GM21717 (cell line): Measurements from ENCODE around the gene TUBG2.
A peak's percentile ranks its signal among the peaks of the same experiment; 100 is the strongest.

ENCODE experiments used
- ATAC-seq: cut with Tn5 transposase; IDR thresholded peaks from one replicate; pipeline ENCODE4 v1.9.1; 2021; ENCODE audit warnings: mild to moderate bottlenecking, moderate library complexity; ENCODE audit not compliant: unreplicated experiment

Gene TUBG2

GRCh38 chr17:42695500-42695899 is 36.4 kb downstream of the TUBG2 start:
- no peak for ATAC-seq

GRCh38 chr17:42697108-42697811 is 38.2 kb downstream of the TUBG2 start:
- no peak for ATAC-seq

GRCh38 chr17:42698736-42699414 is 39.8 kb downstream of the TUBG2 start:
- ATAC-seq = no peak

DNA sequence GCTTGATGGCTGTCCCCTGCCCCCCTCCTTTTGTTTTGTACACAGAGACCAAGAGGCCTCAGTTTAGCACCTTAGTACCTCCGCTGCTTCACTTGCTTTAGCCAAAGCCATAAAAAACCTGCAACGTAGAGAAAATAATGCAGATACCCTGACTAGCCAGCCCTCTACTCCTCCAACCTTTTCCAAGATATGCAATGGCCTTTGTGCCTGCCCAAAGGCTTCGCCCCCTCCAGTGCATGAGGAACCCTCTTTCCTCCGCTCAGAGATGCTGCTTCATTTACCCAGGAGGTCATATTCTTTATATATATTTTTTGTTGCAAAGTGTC is 40.3 kb downstream of the TUBG2 start:
- ATAC-seq = no peak

DNA sequence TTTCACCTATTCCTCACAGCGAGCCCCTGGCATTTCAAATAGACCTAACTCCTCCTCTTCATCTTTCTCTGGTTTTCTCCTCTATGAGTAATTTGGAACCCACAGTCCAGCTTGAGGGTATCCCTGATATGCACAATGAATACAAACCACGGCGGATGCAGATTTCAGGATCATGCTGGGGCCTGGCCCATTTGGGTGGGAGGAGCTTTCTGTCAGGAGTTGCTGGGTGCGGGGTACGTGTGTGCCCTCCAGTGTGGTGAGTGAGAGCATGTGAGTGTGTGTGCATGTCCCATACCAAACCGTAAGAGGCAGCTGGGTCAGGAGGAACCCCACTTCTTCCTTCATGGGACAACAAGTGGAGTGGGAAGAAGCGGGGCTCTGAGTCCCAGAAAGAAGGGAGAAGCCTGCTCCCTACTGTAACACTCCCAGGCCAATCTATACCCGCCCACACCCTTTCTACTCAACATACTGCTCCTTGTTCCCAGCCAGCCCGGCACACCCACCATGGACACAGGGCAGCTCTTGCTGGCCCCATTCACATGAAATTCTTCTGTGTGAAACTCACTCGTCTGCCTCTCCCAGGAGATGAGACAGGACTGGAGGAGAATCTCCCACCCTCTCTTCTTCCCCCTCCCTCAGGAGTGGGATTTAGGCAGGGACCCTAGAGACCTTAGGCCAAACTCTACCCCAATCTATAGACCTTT is 41.7 kb downstream of the TUBG2 start:
- no peak for ATAC-seq

DNA sequence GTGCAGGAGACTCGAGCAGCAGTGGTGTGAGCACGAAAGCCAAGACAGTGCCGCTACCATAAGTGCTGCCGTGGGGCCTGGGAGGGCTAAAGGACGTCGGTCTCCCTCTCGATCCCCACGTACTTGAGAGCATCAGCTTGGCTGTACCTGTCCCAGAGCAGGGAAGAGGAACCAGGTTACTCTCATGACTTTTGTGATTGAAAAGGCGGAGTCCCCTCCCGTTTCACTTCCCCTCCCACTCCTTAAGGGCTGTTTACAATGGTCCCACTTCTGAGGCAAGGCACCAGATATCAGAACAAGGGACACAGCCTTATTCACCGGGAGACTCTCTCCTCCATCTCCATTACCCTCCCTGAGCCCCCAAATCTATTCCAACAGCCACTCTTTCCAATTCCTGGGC is 43.4 kb downstream of the TUBG2 start:
- no peak for ATAC-seq

DNA sequence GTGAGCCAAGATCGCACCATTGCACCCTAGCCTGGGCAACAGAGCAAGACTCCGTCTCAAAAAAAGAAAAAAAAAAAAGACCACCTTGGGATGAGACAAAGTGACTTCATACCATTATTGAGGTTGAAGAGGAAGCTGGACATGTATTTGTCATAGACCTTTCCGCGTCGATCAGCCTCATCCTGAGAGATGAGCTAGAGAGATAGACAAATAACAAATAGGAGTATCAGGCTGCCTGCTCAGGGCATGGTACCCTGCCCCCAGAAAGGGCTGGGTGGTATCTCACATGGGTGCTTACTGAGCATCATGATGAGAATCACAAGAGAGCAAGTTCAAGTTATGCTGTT is 45.4 kb downstream of the TUBG2 start:
- peak; percentile 19 for ATAC-seq

DNA sequence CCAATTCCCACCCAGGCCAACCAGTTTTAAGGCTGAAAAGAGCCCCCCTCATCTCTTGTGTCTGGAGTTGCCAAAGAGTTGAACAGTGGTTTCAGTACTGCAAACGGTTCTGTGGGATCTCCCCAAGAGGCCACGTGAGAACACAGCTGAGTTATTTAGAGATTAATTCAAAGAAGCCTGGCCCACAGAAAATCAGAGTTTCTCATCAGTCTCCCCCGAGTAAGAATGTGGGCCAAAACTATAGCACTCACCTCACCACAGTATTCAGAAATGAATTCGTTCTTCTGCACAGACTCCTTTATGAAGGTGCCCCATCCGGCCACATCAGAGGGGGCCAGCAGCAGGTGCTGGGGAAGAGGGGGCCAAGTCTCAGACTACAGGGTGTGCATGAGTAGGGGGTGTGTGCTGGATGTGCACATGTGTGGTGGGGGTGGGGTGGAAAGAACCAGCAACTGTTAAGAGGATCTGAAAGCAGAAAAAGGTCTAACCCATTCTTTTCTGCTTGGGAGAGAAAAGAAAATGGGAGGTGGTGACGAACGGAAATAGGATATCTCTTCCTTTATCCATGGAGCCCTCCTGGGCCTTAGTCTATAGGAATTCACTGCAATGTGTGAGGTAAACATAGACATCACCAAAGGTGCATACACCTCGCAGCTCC is 45.9 kb downstream of the TUBG2 start:
- peak; percentile 55 for ATAC-seq

DNA sequence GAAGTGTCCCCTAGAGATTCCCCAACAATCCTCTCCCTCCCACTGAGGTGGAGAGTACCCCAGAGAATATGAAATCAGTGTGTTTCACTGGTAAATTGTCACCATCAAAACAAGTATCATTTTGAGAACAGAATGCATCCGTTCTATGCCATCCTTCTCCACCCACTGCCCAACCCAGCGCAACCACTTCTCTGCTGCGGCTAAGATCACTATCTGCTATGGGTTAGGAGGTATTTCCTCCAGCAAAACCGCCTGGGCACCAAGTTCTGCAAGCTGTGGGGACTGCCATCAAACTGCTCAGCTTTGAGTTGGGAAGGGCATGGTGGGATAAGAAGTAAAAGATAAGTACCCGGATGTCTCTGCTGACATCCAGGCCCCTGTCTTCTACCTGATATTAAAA is 47.6 kb downstream of the TUBG2 start:
- no peak for ATAC-seq

DNA sequence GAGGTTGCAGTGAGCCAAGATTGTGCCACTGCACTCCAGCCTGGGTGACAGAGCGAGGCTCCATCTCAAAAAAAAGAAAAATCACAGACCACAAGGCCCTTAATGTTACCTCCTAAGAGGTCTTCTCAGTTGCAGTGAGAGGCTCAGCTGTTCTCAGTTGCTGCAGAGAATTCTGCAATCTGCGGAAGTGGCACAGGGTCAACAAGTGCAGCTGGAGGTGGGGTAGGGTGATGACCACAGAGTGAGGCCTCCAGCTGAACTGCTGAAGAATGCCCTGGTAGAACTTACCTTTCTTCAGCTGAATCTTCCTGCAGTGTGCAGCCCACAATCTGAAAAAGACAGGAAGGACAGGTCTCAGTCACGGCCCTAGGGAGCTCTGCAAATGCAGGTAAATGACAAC is 49.5 kb downstream of the TUBG2 start:
- ATAC-seq = no peak

DNA sequence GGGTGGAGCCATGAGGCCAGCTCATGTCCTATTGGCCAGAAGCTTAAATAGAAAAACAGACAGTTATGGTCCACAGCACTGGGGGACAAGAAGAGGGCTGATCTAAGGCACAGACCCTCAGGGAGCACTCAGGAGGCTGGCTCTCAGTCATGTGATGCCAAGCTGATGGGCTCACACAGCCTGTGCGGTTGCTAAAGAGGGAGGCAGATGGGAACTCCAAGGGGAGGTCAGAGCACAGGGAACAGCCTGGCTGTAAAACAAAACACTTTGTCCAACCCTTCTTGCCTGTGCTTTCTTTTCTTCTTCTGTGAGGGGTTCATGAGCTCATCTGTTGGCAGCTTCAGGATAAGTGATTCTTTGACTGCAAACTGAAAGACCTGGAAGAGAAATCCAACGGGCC is 50.5 kb downstream of the TUBG2 start:
- ATAC-seq = no peak
